ENCODE results near the gene CCDC154. TPM values are rescaled to one million over a fixed set of nuclear protein-coding genes. Genes with fewer than 3 reads are reported as not detected.

CCDC154 gene
- total and polyA plus RNA-seq, 2 experiments from 2014 or later: 0.31 TPM; not detected in 1

DNA sequence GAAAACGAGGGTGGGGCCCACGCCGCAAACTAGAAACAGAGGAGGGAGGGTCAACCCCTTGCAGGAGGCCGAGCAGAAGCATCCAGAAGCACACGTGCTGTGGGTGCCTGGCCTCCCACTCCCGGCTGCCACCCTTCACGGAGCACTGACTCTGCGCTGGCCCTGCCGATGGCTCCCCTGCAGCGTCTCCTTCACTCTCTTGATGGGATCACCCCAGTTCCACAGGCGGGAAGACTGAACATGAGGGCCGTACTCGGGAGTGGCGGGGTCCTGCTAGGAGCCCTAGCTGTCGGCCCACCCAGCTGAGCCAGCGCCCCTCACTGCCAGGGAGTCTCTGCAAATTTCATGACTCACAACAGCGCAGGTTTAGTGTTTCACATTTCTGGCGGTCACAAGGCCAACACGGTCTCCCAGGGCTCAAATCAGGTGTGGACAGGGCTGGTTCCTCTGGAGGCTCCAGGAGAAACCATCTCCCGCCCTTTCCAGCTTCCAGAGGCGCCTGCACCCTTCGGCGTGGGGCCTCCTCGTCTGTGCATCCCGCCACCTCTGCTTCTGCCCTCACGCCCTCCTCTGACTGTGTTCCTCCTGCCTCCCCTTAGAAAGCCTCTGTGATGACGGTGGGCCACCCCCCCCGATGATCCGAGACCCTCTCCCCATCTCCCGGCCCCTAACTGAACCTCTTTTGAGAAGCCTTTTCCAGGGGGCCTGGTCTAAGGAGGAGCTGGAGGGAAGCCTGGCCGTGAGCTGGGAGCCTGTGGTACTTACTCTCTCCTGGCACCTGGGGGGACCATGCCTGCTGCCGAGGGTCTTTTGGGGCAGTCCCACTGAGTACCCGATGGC, 42.4 kb upstream of the CCDC154 start:
- H3K4me1 Mint-ChIP-seq: no peaks in the 10 kb centered on the region
- no peak overlapping the region for H3K4me3 ChIP-seq
- no peaks in the 10 kb centered on the region for H3K36me3 ChIP-seq (ENCODE audit: insufficient read depth)
- H3K4me3 Mint-ChIP-seq: no peak overlapping the region
- H3K27me3 Mint-ChIP-seq (ENCODE audit: insufficient read depth, low read depth, poor library complexity): peaks cover 22% of the 10 kb centered on the region
- H3K27ac Mint-ChIP-seq: no peak overlapping the region
- H3K4me2 ChIP-seq: no peak overlapping the region
- peaks cover 2% of the 10 kb centered on the region; the same call in 1 of the 3 replicates for H3K9me3 Mint-ChIP-seq
- no peak overlapping the region for H2AFZ ChIP-seq
- TF ChIP-seq NANOG (IDR thresholded peaks at IDR 0.05; ENCODE audit: borderline replicate concordance): no peak
- TF ChIP-seq ZNF114 (CRISPR knock-in tag; IDR thresholded peaks at IDR 0.05): no peak
- TF ChIP-seq POLR2AphosphoS5 (IDR thresholded peaks at IDR 0.05; ENCODE audit: low read depth): no peak
- no peak for TF ChIP-seq JUNB (IDR thresholded peaks at IDR 0.05; ENCODE audit: unreplicated experiment)
- TF ChIP-seq EZH2 (IDR thresholded peaks at IDR 0.05; ENCODE audit: low read depth, unreplicated experiment): no peak
- TF ChIP-seq ZNF462 (CRISPR knock-in tag; IDR thresholded peaks at IDR 0.05): no peak
- TF ChIP-seq ZNF331 (CRISPR knock-in tag; IDR thresholded peaks at IDR 0.05; ENCODE audit: low read depth): no peak
- TF ChIP-seq CREB1 (CRISPR knock-in tag; IDR thresholded peaks at IDR 0.05; ENCODE audit: low read depth): no peak
- no peak for TF ChIP-seq REST (IDR thresholded peaks at IDR 0.05; ENCODE audit: unreplicated experiment)
- TF ChIP-seq EZH2phosphoT487 (IDR thresholded peaks at IDR 0.05; ENCODE audit: unreplicated experiment): no peak
- TF ChIP-seq ETS1 (IDR thresholded peaks at IDR 0.05): no peak
- no peak for TF ChIP-seq STAT1 (IDR thresholded peaks at IDR 0.05; ENCODE audit: unreplicated experiment)
- TF ChIP-seq CTCF (conservative IDR thresholded peaks at IDR 0.05; ENCODE audit: low read depth in 2 of 2): no peak
- H3K4me1 ChIP-seq (ENCODE audit: insufficient read depth): no peaks in the 10 kb centered on the region
- DNase-seq (ENCODE audit: low spot score) (no peak), ATAC-seq (no peak)
- no peaks in the 10 kb centered on the region for H3K36me3 Mint-ChIP-seq (ENCODE audit: low read depth)
- no peaks in the 10 kb centered on the region for H3K27me3 ChIP-seq (ENCODE audit: insufficient read depth)
- no peaks in the 10 kb centered on the region for H3K79me2 ChIP-seq (replicated peaks; ENCODE audit: insufficient read depth)
- no peak overlapping the region for H3K27ac ChIP-seq (ENCODE audit: low read depth)
- no peaks in the 10 kb centered on the region for H4K20me1 ChIP-seq (replicated peaks; ENCODE audit: insufficient read depth)
- H3K9me2 ChIP-seq (ENCODE audit: insufficient read depth): no peaks in the 10 kb centered on the region
- H3F3A ChIP-seq (replicated peaks; ENCODE audit: low read depth): no peaks in the 10 kb centered on the region

Measured in GM23338 (cell line).